Erythroblast (primary cell): ENCODE measurements around the gene KRTAP20-3.

Experiments
- GATA1 ChIP-seq: IDR thresholded peaks from 2 replicates; pipeline ENCODE4 v1.6.1; 2011; ENCODE audit warnings: low read depth, mild to moderate bottlenecking, control low read depth, low read length, moderate library complexity
- POLR2A ChIP-seq: IDR thresholded peaks from 2 replicates; pipeline ENCODE4 v1.6.1; 2011; ENCODE audit warnings: mild to moderate bottlenecking, low read length

DNA sequence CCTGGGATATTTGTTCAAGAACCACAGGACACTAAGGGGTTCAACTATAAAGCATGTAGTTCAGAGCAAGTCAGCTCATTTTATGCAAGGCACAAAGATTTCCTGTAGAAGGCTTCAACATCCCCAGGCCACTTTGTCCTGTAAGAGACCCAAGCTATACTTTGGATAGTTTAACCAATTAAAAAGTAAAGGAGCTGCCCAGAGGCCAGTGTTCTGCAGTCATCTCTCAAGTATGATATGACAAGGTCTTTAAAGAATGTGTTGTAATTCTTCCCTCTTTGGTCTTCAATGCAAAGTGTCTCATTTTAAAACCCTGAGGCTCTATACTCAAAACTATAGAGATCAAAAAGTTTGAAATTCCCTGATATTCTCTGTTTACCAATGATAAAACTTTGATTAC is 34.1 kb downstream of the KRTAP20-3 start:
- TF ChIP-seq POLR2A (no peak), GATA1 (no peak)
